Measurements from ENCODE around the gene GRM1. TPM values are rescaled to one million over a fixed set of nuclear protein-coding genes. Genes with fewer than 3 reads are reported as not detected.

The GRM1 gene
- total RNA-seq, 2 donors from 2014 or later = 0.57 to 0.62 TPM

DNA sequence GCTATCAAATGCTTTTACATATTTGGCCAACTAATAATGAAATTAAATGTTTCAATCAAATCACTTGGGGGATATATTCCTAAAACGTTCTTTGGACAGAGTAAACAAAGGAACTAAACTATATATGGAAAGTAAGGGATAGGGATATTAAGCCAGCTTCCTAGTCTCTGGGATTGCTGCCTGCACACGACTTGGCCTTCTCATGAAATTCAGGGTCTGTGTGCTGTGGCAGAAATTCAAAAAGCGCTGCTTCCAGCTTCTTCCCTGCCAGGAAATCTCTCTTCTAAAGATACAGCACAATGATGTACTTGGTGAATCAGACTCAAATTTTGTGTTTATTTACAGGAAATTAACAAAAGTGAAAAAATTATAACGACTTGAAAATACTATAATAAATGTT is 308.5 kb downstream of the GRM1 start:
- 88% methylated on average over 3 of the region's 4 CpGs; no CpG with 5 or more reads in 1 of the 2 experiments for WGBS, 2 experiments (ENCODE audit: insufficient coverage in 1 of 2, insufficient read length in 1 of 2)
- Mint-ChIP-seq H3K9me3 (peaks cover 15% of the 10 kb centered on the region), H3K27ac (no peak overlapping the region), H3K36me3 (ENCODE audit: low read depth) (peaks cover 2% of the 10 kb centered on the region), H3K27me3 (ENCODE audit: insufficient read depth) (no peaks in the 10 kb centered on the region), H3K4me1 (peaks cover 12% of the 10 kb centered on the region), H3K4me3 (no peak overlapping the region)
- DNase-seq = no peak
- H3K4me1 ChIP-seq (ENCODE audit: control insufficient read depth, insufficient read depth, low read length) = peaks cover 7% of the 10 kb centered on the region
- no peaks in the 10 kb centered on the region for H3K27me3 ChIP-seq (ENCODE audit: control insufficient read depth, insufficient read depth, low read length, poor library complexity, severe bottlenecking)
- TF ChIP-seq, protein P1, sequence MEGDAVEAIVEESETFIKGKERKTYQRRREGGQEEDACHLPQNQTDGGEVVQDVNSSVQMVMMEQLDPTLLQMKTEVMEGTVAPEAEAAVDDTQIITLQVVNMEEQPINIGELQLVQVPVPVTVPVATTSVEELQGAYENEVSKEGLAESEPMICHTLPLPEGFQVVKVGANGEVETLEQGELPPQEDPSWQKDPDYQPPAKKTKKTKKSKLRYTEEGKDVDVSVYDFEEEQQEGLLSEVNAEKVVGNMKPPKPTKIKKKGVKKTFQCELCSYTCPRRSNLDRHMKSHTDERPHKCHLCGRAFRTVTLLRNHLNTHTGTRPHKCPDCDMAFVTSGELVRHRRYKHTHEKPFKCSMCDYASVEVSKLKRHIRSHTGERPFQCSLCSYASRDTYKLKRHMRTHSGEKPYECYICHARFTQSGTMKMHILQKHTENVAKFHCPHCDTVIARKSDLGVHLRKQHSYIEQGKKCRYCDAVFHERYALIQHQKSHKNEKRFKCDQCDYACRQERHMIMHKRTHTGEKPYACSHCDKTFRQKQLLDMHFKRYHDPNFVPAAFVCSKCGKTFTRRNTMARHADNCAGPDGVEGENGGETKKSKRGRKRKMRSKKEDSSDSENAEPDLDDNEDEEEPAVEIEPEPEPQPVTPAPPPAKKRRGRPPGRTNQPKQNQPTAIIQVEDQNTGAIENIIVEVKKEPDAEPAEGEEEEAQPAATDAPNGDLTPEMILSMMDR (conservative IDR thresholded peaks at IDR 0.05) = no peak
- H3K4me3 ChIP-seq (ENCODE audit: low read length) = no peak overlapping the region
- no peak overlapping the region for H3K9ac ChIP-seq (ENCODE audit: extremely low read depth, low read length, poor library complexity, severe bottlenecking)
- H3K36me3 ChIP-seq (ENCODE audit: control insufficient read depth, insufficient read depth, low read length) = no peaks in the 10 kb centered on the region
- H3K9me3 ChIP-seq (ENCODE audit: control insufficient read depth, low read length) = peaks cover 5% of the 10 kb centered on the region
- no peak overlapping the region for H3K27ac ChIP-seq (ENCODE audit: low read depth, low read length)

DNA sequence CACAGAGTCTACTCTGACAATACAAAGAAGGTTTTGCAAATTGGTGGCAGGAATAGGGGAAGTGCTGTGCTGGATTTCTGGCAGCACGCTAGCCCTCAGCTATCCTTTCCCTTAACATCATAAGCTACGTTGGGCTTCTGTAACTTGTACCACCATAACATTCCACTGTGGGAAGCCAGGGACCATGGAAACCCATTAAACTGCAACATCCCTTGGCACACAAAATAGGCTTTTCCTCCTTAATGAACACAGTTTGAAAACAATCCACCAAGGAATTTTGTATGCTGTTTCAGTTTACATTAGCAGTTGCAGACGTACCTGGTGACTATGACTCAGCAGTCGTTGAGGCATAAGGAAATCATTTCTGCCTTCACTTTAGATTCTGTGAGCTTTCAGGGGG is 310.9 kb downstream of the GRM1 start:
- H3K4me1 Mint-ChIP-seq = peaks cover 12% of the 10 kb centered on the region
- H3K9ac ChIP-seq (ENCODE audit: extremely low read depth, low read length, poor library complexity, severe bottlenecking) = no peak overlapping the region
- no peak overlapping the region for H3K27ac ChIP-seq (ENCODE audit: low read depth, low read length)
- H3K9me3 ChIP-seq (ENCODE audit: control insufficient read depth, low read length) = peaks cover 5% of the 10 kb centered on the region
- H3K27ac Mint-ChIP-seq = no peak overlapping the region
- H3K27me3 Mint-ChIP-seq (ENCODE audit: insufficient read depth) = no peaks in the 10 kb centered on the region
- H3K4me3 ChIP-seq (ENCODE audit: low read length) = no peak overlapping the region
- no peak for DNase-seq
- peaks cover 2% of the 10 kb centered on the region for H3K36me3 Mint-ChIP-seq (ENCODE audit: low read depth)
- H3K9me3 Mint-ChIP-seq = peaks cover 15% of the 10 kb centered on the region
- WGBS, 2 experiments (ENCODE audit: insufficient coverage in 1 of 2, insufficient read length in 1 of 2) = 68 to 92% methylated on average over 3 to 4 of the region's 4 CpGs
- H3K27me3 ChIP-seq (ENCODE audit: control insufficient read depth, insufficient read depth, low read length, poor library complexity, severe bottlenecking) = no peaks in the 10 kb centered on the region
- no peaks in the 10 kb centered on the region for H3K36me3 ChIP-seq (ENCODE audit: control insufficient read depth, insufficient read depth, low read length)
- peaks cover 7% of the 10 kb centered on the region for H3K4me1 ChIP-seq (ENCODE audit: control insufficient read depth, insufficient read depth, low read length)
- H3K4me3 Mint-ChIP-seq = no peak overlapping the region
- TF ChIP-seq, protein P1 (conservative IDR thresholded peaks at IDR 0.05) = no peak

DNA sequence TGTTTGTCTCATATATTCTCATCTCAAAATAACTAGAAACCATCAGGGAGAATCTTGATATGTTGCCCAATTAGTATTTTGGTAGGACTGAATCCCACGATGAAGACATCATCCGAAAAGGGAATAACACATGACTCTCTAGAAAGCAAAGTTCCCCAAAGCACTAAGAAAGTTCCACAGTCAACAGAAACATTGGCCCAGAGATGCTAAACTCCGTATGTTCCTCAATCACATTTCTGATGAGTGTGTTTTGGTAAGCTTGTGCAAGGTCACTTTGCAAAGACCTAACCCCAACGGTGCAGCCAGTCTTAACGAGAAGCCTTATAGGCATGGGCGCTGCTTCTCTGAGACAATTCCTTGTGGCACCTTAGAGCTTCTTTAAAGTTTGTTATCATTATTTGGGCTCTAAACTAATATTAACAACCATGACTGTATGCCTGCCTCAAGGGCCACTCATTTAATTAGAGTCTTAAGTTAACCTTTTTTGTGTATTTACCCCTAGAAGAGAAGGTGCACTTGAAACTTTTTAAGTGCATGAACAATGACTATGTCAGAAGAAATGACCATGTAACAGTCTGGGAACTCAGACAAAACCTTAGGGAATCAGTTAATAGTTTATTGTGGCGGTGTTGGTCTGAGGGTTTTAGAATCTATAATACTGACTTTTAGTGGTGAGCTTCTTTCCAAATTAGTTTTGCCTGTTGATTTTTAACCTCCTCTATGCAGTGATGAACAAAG is 312.8 kb downstream of the GRM1 start:
- Histone ChIP-seq H3K27ac (ENCODE audit: low read depth, low read length) (no peak overlapping the region), H3K9ac (ENCODE audit: extremely low read depth, low read length, poor library complexity, severe bottlenecking) (no peak overlapping the region), H3K4me3 (ENCODE audit: low read length) (no peak overlapping the region), H3K36me3 (ENCODE audit: control insufficient read depth, insufficient read depth, low read length) (no peaks in the 10 kb centered on the region), H3K9me3 (ENCODE audit: control insufficient read depth, low read length) (no peaks in the 10 kb centered on the region), H3K4me1 (ENCODE audit: control insufficient read depth, insufficient read depth, low read length) (peaks cover 7% of the 10 kb centered on the region), H3K27me3 (ENCODE audit: control insufficient read depth, insufficient read depth, low read length, poor library complexity, severe bottlenecking) (no peaks in the 10 kb centered on the region)
- H3K36me3 Mint-ChIP-seq (ENCODE audit: low read depth) = no peaks in the 10 kb centered on the region
- TF ChIP-seq, protein P1 (conservative IDR thresholded peaks at IDR 0.05) = no peak
- H3K4me3 Mint-ChIP-seq = no peak overlapping the region
- no peak overlapping the region for H3K27ac Mint-ChIP-seq
- H3K4me1 Mint-ChIP-seq = peaks cover 16% of the 10 kb centered on the region
- 93 to 100% methylated on average over 5 to 7 of the region's 7 CpGs for WGBS, 2 experiments (ENCODE audit: insufficient coverage in 1 of 2, insufficient read length in 1 of 2)
- peaks cover 6% of the 10 kb centered on the region for H3K9me3 Mint-ChIP-seq
- DNase-seq = no peak
- H3K27me3 Mint-ChIP-seq (ENCODE audit: insufficient read depth) = no peaks in the 10 kb centered on the region

All from endodermal cell (in vitro differentiated cells).